Lower leg skin (tissue), 4 donors: ENCODE measurements around the gene PDSS2. TPM values are rescaled to one million over a fixed set of nuclear protein-coding genes. Genes with fewer than 3 reads are reported as not detected.

ENCODE experiments used
- DNase-seq, 2 donors: peaks; one replicate each; pipeline ENCODE4 v3.0.0-alpha.2; 2019; ENCODE audit warnings: low spot score in 2 of 2
- H3K4me3 ChIP-seq: fragments of 200-600 bp; sonication (generic); 2 replicates; pipeline ENCODE4 v1.5.1; 2017; ENCODE audit warnings: mild to moderate bottlenecking, low read depth; ENCODE audit not compliant: poor library complexity, severe bottlenecking
- CTCF ChIP-seq, 3 donors: fragments of 450-650 bp; IDR thresholded peaks; one replicate each; pipeline ENCODE4 v1.5.1; 2016; ENCODE audit warnings: antibody characterized with exemption in 3 of 3, mild to moderate bottlenecking in 3 of 3, moderate library complexity in 2 of 3
- POLR2A ChIP-seq, 2 donors: fragments of 450-650 bp; IDR thresholded peaks; one replicate each; pipeline ENCODE4 v1.6.1; 2016 to 2017; ENCODE audit warnings: antibody characterized with exemption in 2 of 2, mild to moderate bottlenecking in 1 of 2, moderate library complexity in 1 of 2
- WGBS, 2 donors: methylation state at CpG; one replicate each; pipeline ENCODE4 v1.1.5; 2018; 5-methylcytosine and 5-hydroxymethylcytosine counted together
- intact Hi-C: fragments of 100-400 bp; cut with DNase I; formaldehyde crosslinking; loops from one replicate; pipeline ENCODE4 v1.15.0; 2023; ENCODE audit warnings: low total_unique reads
- total RNA-seq, 4 donors: library from RNA; depleted of rRNA; stranded (reverse); fragments of >200 nt; gene quantifications; one replicate each; pipeline ENCODE4 v1.1.0, GENCODE V29; 2016

The PDSS2 gene
- total RNA-seq, 4 donors from 2014 or later: 6.9 to 14.8 (median 11.4) TPM

- TF ChIP-seq POLR2A (IDR thresholded peaks at IDR 0.05) (no peak), CTCF (IDR thresholded peaks at IDR 0.05) (no peak)
- WGBS, 2 donors: 40 to 43% methylated on average over 1 of the region's 1 CpG
- intact Hi-C loops: no loop called here
- no peak for DNase-seq
- H3K4me3 ChIP-seq: no peak overlapping the region
These were observed 35.8 kb downstream of the PDSS2 start for GRCh38 chr6:107423474-107423990.

GRCh38 chr6:107421696-107422256 is 37.6 kb downstream of the PDSS2 start:
- intact Hi-C loops: no loop called here
- no peak for TF ChIP-seq CTCF (IDR thresholded peaks at IDR 0.05)
- no peak for DNase-seq
- H3K4me3 ChIP-seq: no peak overlapping the region
- 54 to 55% methylated on average over 5 of the region's 5 CpGs for WGBS, 2 donors

GRCh38 chr6:107419733-107420132 is 39.6 kb downstream of the PDSS2 start:
- DNase-seq: no peak
- intact Hi-C loops: no loop called here
- TF ChIP-seq CTCF (IDR thresholded peaks at IDR 0.05) (no peak), POLR2A (IDR thresholded peaks at IDR 0.05) (no peak)
- WGBS, 2 donors: 56 to 72% methylated on average over 2 of the region's 2 CpGs
- H3K4me3 ChIP-seq: no peak overlapping the region

- intact Hi-C loops: no loop called here
- no peak for TF ChIP-seq CTCF (IDR thresholded peaks at IDR 0.05)
- no peak for TF ChIP-seq POLR2A (IDR thresholded peaks at IDR 0.05)
- no peak for DNase-seq
- H3K4me3 ChIP-seq: no peak overlapping the region
- WGBS, 2 donors: 100% methylated on average over 1 of the region's 1 CpG
These were observed 41.2 kb downstream of the PDSS2 start for GRCh38 chr6:107418118-107418517.

- intact Hi-C loops: no loop called here
These were observed 43.2 kb downstream of the PDSS2 start for GRCh38 chr6:107416145-107416544.

More at GRCh38 chr6:107416145-107416544, 43.2 kb downstream of the PDSS2 start:
- WGBS, 2 donors: 73 to 77% methylated on average over 4 of the region's 4 CpGs
- no peak overlapping the region for H3K4me3 ChIP-seq
- no peak for DNase-seq
- TF ChIP-seq CTCF (IDR thresholded peaks at IDR 0.05) (no peak), POLR2A (IDR thresholded peaks at IDR 0.05) (no peak)
